Mucosa of descending colon (tissue), 3 donors: ENCODE data around the gene SLC39A7. TPM values are rescaled to one million over a fixed set of nuclear protein-coding genes. Genes with fewer than 3 reads are reported as not detected.

Experiments used
- ATAC-seq: fragments of 200-7000 bp; cut with Tn5 transposase; one replicate; pipeline ENCODE4 v1.9.1; 2020; ENCODE audit warnings: mild to moderate bottlenecking, moderate library complexity
- DNase-seq, 3 donors: peaks; one replicate each; pipeline ENCODE4 v3.0.0-alpha.2; 2020
- H3K36me3 ChIP-seq: fragments of 200-600 bp; one replicate; pipeline ENCODE4 v1.8.0; 2021; ENCODE audit warnings: low read depth, mild to moderate bottlenecking
- H3K4me1 ChIP-seq: fragments of 200-600 bp; one replicate; pipeline ENCODE4 v1.8.0; 2021; ENCODE audit warnings: low read depth, mild to moderate bottlenecking
- H3K4me3 ChIP-seq: fragments of 200-600 bp; one replicate; pipeline ENCODE4 v1.8.0; 2021; ENCODE audit warnings: mild to moderate bottlenecking
- H3K9me3 ChIP-seq: fragments of 200-600 bp; one replicate; pipeline ENCODE4 v1.8.0; 2021; ENCODE audit warnings: mild to moderate bottlenecking
- intact Hi-C, 2 donors: fragments of 100-400 bp; cut with DNase I in 1 of 2; cut with micrococcal nuclease in 1 of 2; formaldehyde crosslinking; loops; one replicate each; pipeline versions ENCODE4 v1.11.0 to v1.11.1; 2022; cut with DNase I, micrococcal nuclease
- total RNA-seq, 3 donors: library from RNA; stranded (reverse); fragmentation: NEBNext Ultra II Directional in 2 of 3; extraction: Animal tissue kit (Norgen Biotek cat#: 25700) in 2 of 3; gene quantifications; one replicate each; pipeline versions ENCODE4 v1.2.1 to v1.2.4, GENCODE V29; 2021 to 2023
- TF ChIP-seq, protein P1 (sequence below): fragments of 200-600 bp; IDR thresholded peaks from one replicate; pipeline ENCODE4 v1.8.0; 2022; ENCODE audit warnings: antibody characterized with exemption, mild to moderate bottlenecking
- donor health status: DM: no; HTN: no; CAD: no; lungs with moderate emphysema.
- donor health status: DM: no; HTN: no; CAD: no.
- donor health status: DM: no; HTN: yes; CAD: no.

SLC39A7 gene
- total RNA-seq, 3 donors from 2014 or later = 96.9 to 159 (median 106) TPM

DNA sequence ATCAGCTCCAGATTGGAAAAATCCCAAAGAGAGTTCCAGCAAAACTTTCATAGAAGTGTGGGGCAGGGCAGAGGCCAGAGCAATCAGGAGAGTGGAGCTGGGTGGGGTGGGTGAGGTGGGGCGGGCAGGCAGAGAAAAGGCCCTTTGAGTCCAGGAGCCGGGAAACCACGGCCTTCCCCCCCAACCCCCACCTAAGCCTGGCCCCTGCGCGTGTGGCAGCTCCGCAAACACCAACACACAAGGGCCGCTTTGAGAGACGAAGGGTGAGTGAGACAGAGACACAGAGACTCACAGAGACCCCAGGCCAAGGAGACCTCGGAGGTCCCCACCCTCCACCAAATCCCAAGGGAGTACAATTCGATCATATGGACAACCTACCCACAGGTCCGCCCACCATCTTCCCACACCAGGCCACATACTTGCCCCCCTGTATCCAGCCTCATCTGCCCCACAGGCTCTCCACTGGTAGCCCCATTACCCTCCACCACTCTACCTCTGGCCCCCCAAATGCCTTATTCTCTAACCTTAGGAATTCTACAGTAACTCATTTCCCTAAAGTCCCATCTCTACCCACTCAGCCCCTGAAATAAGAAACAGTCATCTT is 10.1 kb upstream of the SLC39A7 start:
- Histone ChIP-seq H3K4me1 (peaks cover 10% of the 10 kb centered on the region), H3K36me3 (no peaks in the 10 kb centered on the region), H3K9me3 (no peaks in the 10 kb centered on the region), H3K4me3 (no peak overlapping the region)
- ATAC-seq (no peak), DNase-seq (peak in 1 of 3 donors; percentile 32)
- TF ChIP-seq, protein P1, sequence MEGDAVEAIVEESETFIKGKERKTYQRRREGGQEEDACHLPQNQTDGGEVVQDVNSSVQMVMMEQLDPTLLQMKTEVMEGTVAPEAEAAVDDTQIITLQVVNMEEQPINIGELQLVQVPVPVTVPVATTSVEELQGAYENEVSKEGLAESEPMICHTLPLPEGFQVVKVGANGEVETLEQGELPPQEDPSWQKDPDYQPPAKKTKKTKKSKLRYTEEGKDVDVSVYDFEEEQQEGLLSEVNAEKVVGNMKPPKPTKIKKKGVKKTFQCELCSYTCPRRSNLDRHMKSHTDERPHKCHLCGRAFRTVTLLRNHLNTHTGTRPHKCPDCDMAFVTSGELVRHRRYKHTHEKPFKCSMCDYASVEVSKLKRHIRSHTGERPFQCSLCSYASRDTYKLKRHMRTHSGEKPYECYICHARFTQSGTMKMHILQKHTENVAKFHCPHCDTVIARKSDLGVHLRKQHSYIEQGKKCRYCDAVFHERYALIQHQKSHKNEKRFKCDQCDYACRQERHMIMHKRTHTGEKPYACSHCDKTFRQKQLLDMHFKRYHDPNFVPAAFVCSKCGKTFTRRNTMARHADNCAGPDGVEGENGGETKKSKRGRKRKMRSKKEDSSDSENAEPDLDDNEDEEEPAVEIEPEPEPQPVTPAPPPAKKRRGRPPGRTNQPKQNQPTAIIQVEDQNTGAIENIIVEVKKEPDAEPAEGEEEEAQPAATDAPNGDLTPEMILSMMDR = no peak
- intact Hi-C loops = no loop called here

DNA sequence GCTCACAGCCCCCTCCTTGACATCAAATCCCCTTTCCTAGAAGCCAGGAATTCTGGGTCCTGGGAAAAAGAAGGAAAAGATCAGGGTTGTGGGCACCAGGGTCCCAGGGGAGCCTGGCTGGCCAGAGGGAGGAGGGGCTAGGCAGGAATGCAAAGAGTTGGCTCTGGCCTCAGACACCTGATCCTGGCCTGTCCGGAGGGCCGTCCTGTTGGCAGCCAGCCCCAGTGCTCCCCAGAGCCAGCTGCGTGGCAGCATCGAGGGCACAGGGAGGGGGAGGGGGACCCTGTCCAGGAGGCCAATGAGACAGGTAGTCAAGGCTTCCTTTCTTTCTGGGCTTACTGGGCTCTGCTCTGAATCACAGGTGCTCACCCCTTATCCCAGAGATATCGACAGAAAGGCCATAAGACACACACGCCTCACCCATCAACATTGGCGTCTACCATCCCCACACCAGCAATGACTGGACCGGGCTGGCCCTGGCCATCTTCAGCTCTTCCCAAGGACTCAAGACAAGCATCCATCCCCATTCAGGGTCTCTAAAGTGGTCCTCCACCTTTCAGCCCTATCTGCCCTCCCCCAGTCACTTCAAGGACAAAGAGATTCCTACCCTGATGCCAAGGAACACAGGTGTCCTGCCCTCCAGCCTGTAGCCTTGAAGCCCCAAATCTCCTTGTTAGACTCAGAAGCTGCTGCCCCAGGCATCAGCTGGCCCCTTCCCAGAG is 9.1 kb upstream of the SLC39A7 start:
- no peak for ATAC-seq
- peaks cover 8% of the 10 kb centered on the region for H3K36me3 ChIP-seq
- intact Hi-C loops = no loop called here
- no peaks in the 10 kb centered on the region for H3K9me3 ChIP-seq
- TF ChIP-seq, protein P1 = no peak
- DNase-seq = peak in 1 of 3 donors; percentile 37
- peaks cover 10% of the 10 kb centered on the region for H3K4me1 ChIP-seq
- no peak overlapping the region for H3K4me3 ChIP-seq

GRCh38 chr6:33192105-33192646 is 8.5 kb upstream of the SLC39A7 start, which contains the start of gene COL11A2:
COL11A2 (minus strand) TSS chr6:33192467; CDS start chr6:33192240, 227 bp downstream.
- TF ChIP-seq, protein P1 = no peak
- intact Hi-C loops = no loop called here
- Histone ChIP-seq H3K9me3 (no peaks in the 10 kb centered on the region), H3K36me3 (peaks cover 8% of the 10 kb centered on the region), H3K4me3 (no peak within 1 kb of the TSS), H3K4me1 (peaks cover 10% of the 10 kb centered on the region)
- ATAC-seq = peak; percentile 31
- DNase-seq = peak in 1 of 3 donors; percentile 47

DNA sequence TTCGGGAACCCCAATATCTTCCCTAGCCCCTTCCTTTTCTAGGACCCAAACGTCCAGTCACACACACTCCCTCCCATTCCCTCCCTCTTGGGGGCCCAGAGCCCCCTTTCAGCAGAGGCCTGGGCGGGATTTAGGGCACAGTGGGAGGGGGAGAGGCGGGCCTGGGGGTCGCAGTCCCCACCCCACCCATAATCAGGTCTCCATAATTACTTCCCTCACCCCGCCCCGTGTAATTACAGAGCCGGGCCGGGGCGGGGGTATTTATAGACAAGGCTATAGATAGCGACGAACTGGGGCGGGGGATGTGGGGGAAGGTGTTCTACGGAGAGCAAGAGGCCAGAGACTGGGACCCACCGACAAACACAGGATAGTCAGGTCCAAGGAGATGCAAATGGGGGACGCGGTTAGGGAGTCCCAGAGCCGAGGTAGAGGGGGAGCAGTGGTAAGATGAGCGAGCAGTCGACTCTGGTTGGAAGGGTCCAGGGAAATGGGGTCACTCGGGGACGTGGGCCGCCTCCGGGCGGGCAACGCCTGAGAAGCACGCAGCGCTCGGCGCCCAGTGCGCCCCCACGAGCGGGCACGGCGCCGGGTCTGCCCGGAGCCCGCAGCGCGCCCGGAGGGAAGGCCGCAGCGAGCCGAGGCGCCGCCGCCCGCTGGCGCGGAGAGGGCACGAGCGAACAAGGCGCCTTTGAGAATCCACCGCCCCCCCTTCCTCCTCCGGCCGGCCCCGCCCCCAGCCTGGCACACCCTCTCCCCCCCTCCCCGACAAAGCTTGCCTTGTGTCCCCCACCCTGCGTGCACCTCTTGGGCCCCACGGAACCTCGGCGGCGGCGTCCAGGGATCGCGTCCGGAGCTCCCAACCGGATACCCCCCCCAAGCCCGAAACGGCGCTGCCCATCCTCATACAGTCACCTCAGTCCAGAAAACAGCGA is 7.7 kb upstream of the SLC39A7 start:
- TF ChIP-seq, protein P1 = no peak
- Histone ChIP-seq H3K36me3 (peaks cover 8% of the 10 kb centered on the region), H3K4me3 (no peak overlapping the region), H3K9me3 (no peaks in the 10 kb centered on the region), H3K4me1 (peaks cover 17% of the 10 kb centered on the region)
- DNase-seq (peak; percentile 24 to 58 (median 55)), ATAC-seq (peak; percentile 40)
- intact Hi-C loops = no loop called here

- DNase-seq (peak in 1 of 3 donors; percentile 46), ATAC-seq (no peak)
- peaks cover 8% of the 10 kb centered on the region for H3K36me3 ChIP-seq
- peaks cover 21% of the 10 kb centered on the region for H3K4me1 ChIP-seq
- H3K4me3 ChIP-seq = no peak overlapping the region
- intact Hi-C loops = no loop called here
- no peaks in the 10 kb centered on the region for H3K9me3 ChIP-seq
- TF ChIP-seq, protein P1 = no peak
These were observed 7.0 kb upstream of the SLC39A7 start for GRCh38 chr6:33193619-33194018.
